Gastrocnemius medialis (tissue), 4 donors: ENCODE measurements around the gene ZG16B.

Experiments used
- POLR2A ChIP-seq, 2 donors: fragments of 450-650 bp; IDR thresholded peaks; one replicate each; pipeline ENCODE4 v1.6.1; 2017; ENCODE audit warnings: antibody characterized with exemption in 2 of 2, mild to moderate bottlenecking in 2 of 2, moderate library complexity in 2 of 2
- TF ChIP-seq, protein P1 (sequence below), 5 experiments: fragments of 450-650 bp in 3 of 5; fragments of 200-600 bp in 2 of 5; sonication (generic) in 2 of 5; IDR thresholded peaks in 4 of 5; conservative IDR thresholded peaks in 1 of 5; 1 replicate in 4 of 5; 2 replicates in 1 of 5; pipeline ENCODE4 v1.5.1; 2016 to 2019; ENCODE audit warnings: antibody characterized with exemption in 5 of 5, mild to moderate bottlenecking in 3 of 5, moderate library complexity in 3 of 5

DNA sequence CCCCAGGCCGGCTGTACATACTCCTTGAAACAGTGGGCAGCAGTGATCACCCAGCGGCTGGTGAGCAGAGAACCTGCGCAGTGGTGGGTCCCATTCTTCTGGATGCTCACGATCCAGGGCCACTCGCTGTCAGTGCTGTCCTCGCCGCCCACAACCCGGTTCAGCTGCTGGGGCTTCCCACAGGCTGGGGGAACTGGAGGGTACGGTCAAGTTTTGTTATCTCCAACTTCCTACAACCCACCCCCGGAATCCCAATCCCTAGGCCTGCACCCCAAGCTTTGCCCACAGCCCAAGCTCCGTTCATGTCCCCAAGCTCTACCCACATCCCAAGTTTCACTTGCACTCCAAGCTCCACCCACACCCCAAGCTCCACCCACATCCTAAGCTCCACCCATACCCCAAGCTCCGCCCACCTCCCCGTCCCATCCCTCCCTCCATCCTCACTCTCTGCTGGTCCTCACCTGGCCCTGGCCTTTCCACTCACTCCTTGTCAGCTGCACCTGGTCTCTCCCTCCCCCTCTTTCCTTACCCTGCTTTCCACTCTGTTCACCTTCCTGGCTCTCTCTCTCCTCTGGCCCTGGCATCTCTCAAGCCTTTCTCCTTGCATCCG lies 26.1 kb downstream of the ZG16B start:
- TF ChIP-seq, protein P1, sequence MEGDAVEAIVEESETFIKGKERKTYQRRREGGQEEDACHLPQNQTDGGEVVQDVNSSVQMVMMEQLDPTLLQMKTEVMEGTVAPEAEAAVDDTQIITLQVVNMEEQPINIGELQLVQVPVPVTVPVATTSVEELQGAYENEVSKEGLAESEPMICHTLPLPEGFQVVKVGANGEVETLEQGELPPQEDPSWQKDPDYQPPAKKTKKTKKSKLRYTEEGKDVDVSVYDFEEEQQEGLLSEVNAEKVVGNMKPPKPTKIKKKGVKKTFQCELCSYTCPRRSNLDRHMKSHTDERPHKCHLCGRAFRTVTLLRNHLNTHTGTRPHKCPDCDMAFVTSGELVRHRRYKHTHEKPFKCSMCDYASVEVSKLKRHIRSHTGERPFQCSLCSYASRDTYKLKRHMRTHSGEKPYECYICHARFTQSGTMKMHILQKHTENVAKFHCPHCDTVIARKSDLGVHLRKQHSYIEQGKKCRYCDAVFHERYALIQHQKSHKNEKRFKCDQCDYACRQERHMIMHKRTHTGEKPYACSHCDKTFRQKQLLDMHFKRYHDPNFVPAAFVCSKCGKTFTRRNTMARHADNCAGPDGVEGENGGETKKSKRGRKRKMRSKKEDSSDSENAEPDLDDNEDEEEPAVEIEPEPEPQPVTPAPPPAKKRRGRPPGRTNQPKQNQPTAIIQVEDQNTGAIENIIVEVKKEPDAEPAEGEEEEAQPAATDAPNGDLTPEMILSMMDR (IDR thresholded peaks at IDR 0.05 in 4 of 5, conservative IDR thresholded peaks at IDR 0.05 in 1 of 5): no peak
- TF ChIP-seq POLR2A (IDR thresholded peaks at IDR 0.05): no peak
